Left ventricle myocardium inferior (tissue), 1 donor: Measurements from ENCODE around the gene BRIX1. TPM values are rescaled to one million over a fixed set of nuclear protein-coding genes. Genes with fewer than 3 reads are reported as not detected.

Experiments used
- DNase-seq: peaks from one replicate; pipeline ENCODE4 v3.0.0-alpha.2; 2020
- H3K27ac ChIP-seq: fragments of 200-600 bp; replicated peaks from 2 replicates; pipeline ENCODE4 v1.8.0; 2021
- H3K27me3 ChIP-seq: fragments of 200-600 bp; 2 replicates; pipeline ENCODE4 v1.8.0; 2021; ENCODE audit warnings: low read depth
- H3K36me3 ChIP-seq: fragments of 200-600 bp; 2 replicates; pipeline ENCODE4 v1.8.0; 2021
- H3K4me1 ChIP-seq: fragments of 200-600 bp; 2 replicates; pipeline ENCODE4 v1.8.0; 2021
- H3K4me3 ChIP-seq: fragments of 200-600 bp; 2 replicates; pipeline ENCODE4 v1.8.0; 2021; ENCODE audit warnings: mild to moderate bottlenecking, moderate library complexity
- H3K9me3 ChIP-seq: fragments of 200-600 bp; replicated peaks from 2 replicates; pipeline ENCODE4 v1.8.0; 2021
- CTCF ChIP-seq: fragments of 200-600 bp; IDR thresholded peaks from 2 replicates; pipeline ENCODE4 v1.8.0; 2021; ENCODE audit warnings: antibody characterized with exemption, mild to moderate bottlenecking, borderline replicate concordance
- intact Hi-C: fragments of 100-400 bp; cut with micrococcal nuclease; formaldehyde crosslinking; loops from one replicate; pipeline ENCODE4 v1.11.0; 2022
- total RNA-seq: library from RNA; stranded (reverse); fragmentation: NEBNext Ultra II Directional; extraction: Animal tissue kit (Norgen Biotek cat#: 25700); gene quantifications from one replicate; pipeline ENCODE4 v1.2.1, GENCODE V29; 2021
- donor health status: DM: no; HTN: yes; CAD: no; lungs with severe emphysema.

BRIX1 gene
- total RNA-seq, 1 donor from 2014 or later: 10.5 TPM

GRCh38 chr5:34898258-34898895, 17.1 kb upstream of the BRIX1 start:
- intact Hi-C loops: loop anchor here (2.0 to 5.0 kb wide), 3 partner anchors 380 to 426 kb away; no protein-coding TSS in a partner anchor
- H3K4me1 ChIP-seq: no peaks in the 10 kb centered on the region
- H3K9me3 ChIP-seq: no peaks in the 10 kb centered on the region
- H3K27me3 ChIP-seq: no peaks in the 10 kb centered on the region
- H3K4me3 ChIP-seq: no peak overlapping the region
- no peak overlapping the region for H3K27ac ChIP-seq
- peak; percentile 36 for DNase-seq
- TF ChIP-seq CTCF: peak; percentile 92
- H3K36me3 ChIP-seq: no peaks in the 10 kb centered on the region

- intact Hi-C loops: loop anchor here (2.0 to 5.0 kb wide), 3 partner anchors 380 to 427 kb away; no protein-coding TSS in a partner anchor
- H3K4me1 ChIP-seq: no peaks in the 10 kb centered on the region
- no peak overlapping the region for H3K4me3 ChIP-seq
- no peak for TF ChIP-seq CTCF
- no peaks in the 10 kb centered on the region for H3K9me3 ChIP-seq
- no peak for DNase-seq
- H3K27me3 ChIP-seq: no peaks in the 10 kb centered on the region
- H3K27ac ChIP-seq: no peak overlapping the region
- no peaks in the 10 kb centered on the region for H3K36me3 ChIP-seq
Observed at GRCh38 chr5:34899066-34899465, 16.4 kb upstream of the BRIX1 start.

GRCh38 chr5:34900652-34901051, 14.9 kb upstream of the BRIX1 start:
- Histone ChIP-seq H3K27ac (no peak overlapping the region), H3K4me3 (no peak overlapping the region), H3K36me3 (no peaks in the 10 kb centered on the region), H3K4me1 (no peaks in the 10 kb centered on the region), H3K9me3 (no peaks in the 10 kb centered on the region), H3K27me3 (no peaks in the 10 kb centered on the region)
- DNase-seq: no peak
- intact Hi-C loops: no loop called here
- TF ChIP-seq CTCF: no peak

- no peaks in the 10 kb centered on the region for H3K27me3 ChIP-seq
- DNase-seq: no peak
- peaks cover 15% of the 10 kb centered on the region for H3K36me3 ChIP-seq
- no peak for TF ChIP-seq CTCF
- no peak overlapping the region for H3K4me3 ChIP-seq
- intact Hi-C loops: no loop called here
- no peak overlapping the region for H3K27ac ChIP-seq
- H3K9me3 ChIP-seq: no peaks in the 10 kb centered on the region
- no peaks in the 10 kb centered on the region for H3K4me1 ChIP-seq
Observed at GRCh38 chr5:34903260-34903659, 12.3 kb upstream of the BRIX1 start.

- intact Hi-C loops: no loop called here
- Histone ChIP-seq H3K4me3 (no peak overlapping the region), H3K27ac (no peak overlapping the region), H3K36me3 (peaks cover 38% of the 10 kb centered on the region), H3K4me1 (no peaks in the 10 kb centered on the region), H3K27me3 (no peaks in the 10 kb centered on the region), H3K9me3 (no peaks in the 10 kb centered on the region)
- DNase-seq: no peak
- peak; percentile 40 for TF ChIP-seq CTCF
Observed at GRCh38 chr5:34905564-34905963, 9.9 kb upstream of the BRIX1 start.
